ENCODE measurements around the gene ARHGEF1. TPM values are rescaled to one million over a fixed set of nuclear protein-coding genes. Genes with fewer than 3 reads are reported as not detected.

ARHGEF1 gene
- total and polyA plus RNA-seq, 3 donors from 2014 or later: 33.2 to 56.3 (median 51.2) TPM

GRCh38 chr19:41930322-41930722 is 47.3 kb downstream of the ARHGEF1 start:
- no peaks in the 10 kb centered on the region for H3K9me3 ChIP-seq
- no peak overlapping the region for H3K27ac ChIP-seq
- WGBS, 2 donors: 45 to 72% methylated on average over 6 to 7 of the region's 7 CpGs
- H3K4me1 ChIP-seq: peaks cover 12% of the 10 kb centered on the region
- no peak for TF ChIP-seq POLR2A (IDR thresholded peaks at IDR 0.05)
- TF ChIP-seq CTCF (IDR thresholded peaks at IDR 0.05): no peak
- intact Hi-C loops (cut with DNase I; ENCODE audit: low total_unique reads): no loop called here
- DNase-seq: no peak
- H3K36me3 ChIP-seq (ENCODE audit: low read depth, missing control alignments): no peaks in the 10 kb centered on the region
- no peak overlapping the region for H3K4me3 ChIP-seq
- peaks cover 4% of the 10 kb centered on the region for H3K27me3 ChIP-seq

GRCh38 chr19:41930926-41931592 is 48.1 kb downstream of the ARHGEF1 start:
- intact Hi-C loops (cut with DNase I; ENCODE audit: low total_unique reads): no loop called here
- TF ChIP-seq POLR2A (IDR thresholded peaks at IDR 0.05) (no peak), CTCF (IDR thresholded peaks at IDR 0.05) (no peak)
- 41 to 54% methylated on average over 15 to 17 of the region's 17 CpGs for WGBS, 2 donors
- H3K4me1 ChIP-seq: peaks cover 12% of the 10 kb centered on the region
- H3K27ac ChIP-seq: no peak overlapping the region
- H3K4me3 ChIP-seq: no peak overlapping the region
- H3K36me3 ChIP-seq (ENCODE audit: low read depth, missing control alignments): no peaks in the 10 kb centered on the region
- no peaks in the 10 kb centered on the region for H3K9me3 ChIP-seq
- H3K27me3 ChIP-seq: peaks cover 4% of the 10 kb centered on the region
- DNase-seq: no peak

GRCh38 chr19:41932259-41932719 is 49.3 kb downstream of the ARHGEF1 start:
- no peak overlapping the region for H3K27ac ChIP-seq
- H3K4me1 ChIP-seq: peaks cover 12% of the 10 kb centered on the region
- DNase-seq: no peak
- no peaks in the 10 kb centered on the region for H3K9me3 ChIP-seq
- peaks cover 4% of the 10 kb centered on the region for H3K27me3 ChIP-seq
- H3K36me3 ChIP-seq (ENCODE audit: low read depth, missing control alignments): no peaks in the 10 kb centered on the region
- no peak overlapping the region for H3K4me3 ChIP-seq
- intact Hi-C loops (cut with DNase I; ENCODE audit: low total_unique reads): no loop called here
- TF ChIP-seq CTCF (IDR thresholded peaks at IDR 0.05): no peak
- TF ChIP-seq POLR2A (IDR thresholded peaks at IDR 0.05): no peak
- 48 to 49% methylated on average over 11 of the region's 11 CpGs for WGBS, 2 donors

- Histone ChIP-seq H3K4me3 (no peak overlapping the region), H3K27ac (no peak overlapping the region), H3K36me3 (ENCODE audit: low read depth, missing control alignments) (no peaks in the 10 kb centered on the region), H3K4me1 (peaks cover 10% of the 10 kb centered on the region), H3K27me3 (peaks cover 2% of the 10 kb centered on the region), H3K9me3 (no peaks in the 10 kb centered on the region)
- DNase-seq: peak; percentile 28
- no peak for TF ChIP-seq CTCF (IDR thresholded peaks at IDR 0.05)
- no peak for TF ChIP-seq POLR2A (IDR thresholded peaks at IDR 0.05)
- intact Hi-C loops (cut with DNase I; ENCODE audit: low total_unique reads): no loop called here
- WGBS, 2 donors: 45 to 55% methylated on average over 21 to 29 of the region's 29 CpGs
Measured at GRCh38 chr19:41932720-41933332, 49.8 kb downstream of the ARHGEF1 start.

Measured in testis (tissue), 3 donors.